IPS-NIHi11 (cell line): ENCODE measurements around the gene NPPA.
"Not testable (repeated sequence)": the region's sequence is repeated elsewhere in the genome, so short reads cannot be mapped to it uniquely, and the experiment has no call there.

Experiments
- DNase-seq: peaks from one replicate; pipeline ENCODE4 v3.0.0; 2012; ENCODE audit warnings: mixed read lengths, low spot score

The NPPA gene

GRCh38 chr1:11807133-11807532, 40.5 kb downstream of the NPPA start:
- no peak for DNase-seq

GRCh38 chr1:11806307-11806936, 41.2 kb downstream of the NPPA start:
- no peak for DNase-seq

DNA sequence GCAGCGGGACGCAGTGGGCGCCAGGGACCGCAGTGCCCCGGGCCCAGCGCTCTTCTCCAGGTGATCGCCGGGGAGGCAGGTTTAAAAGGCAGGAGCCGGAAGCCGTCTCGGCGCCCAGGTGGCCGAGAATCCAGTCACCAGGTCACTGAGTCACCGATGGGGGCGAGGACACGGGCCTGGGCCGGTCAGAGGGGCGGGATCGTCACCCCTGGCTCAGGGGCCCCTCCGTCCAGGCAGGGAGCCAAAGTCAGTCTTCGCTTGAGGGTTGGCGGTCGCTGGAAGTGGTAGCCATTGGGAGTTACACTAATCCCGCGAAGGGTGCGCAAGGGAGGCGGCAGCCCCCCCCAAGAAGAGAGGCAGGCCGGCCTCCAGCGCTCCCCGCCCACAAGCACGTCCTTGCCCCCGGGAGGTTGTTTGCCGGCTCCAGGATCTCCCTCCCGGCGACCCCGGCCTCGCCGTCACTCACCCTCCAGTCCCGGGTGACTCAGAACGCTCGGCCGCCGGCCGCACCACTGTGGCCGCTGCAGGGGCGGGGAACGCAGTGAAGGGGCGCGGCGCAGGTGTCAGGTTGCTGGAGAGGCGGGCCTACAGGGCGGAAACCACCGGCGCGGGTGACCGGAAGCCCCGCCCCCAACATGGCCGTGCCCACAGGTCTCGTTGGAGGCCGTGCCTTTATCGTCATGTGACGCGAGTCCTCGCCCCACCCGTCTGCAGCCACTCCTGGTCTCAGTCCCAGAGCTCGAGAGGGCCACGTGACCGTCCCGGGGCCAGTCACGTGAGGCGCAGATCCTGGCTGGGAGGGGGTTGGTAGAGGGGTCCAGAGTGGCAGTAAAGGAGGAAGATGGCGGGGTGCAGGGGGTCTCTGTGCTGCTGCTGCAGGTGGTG, 41.9 kb downstream of the NPPA start, which contains the start of the genes CLCN6 and MTHFR:
CLCN6 (plus strand) TSS at position 770 of the 885 bp plus-strand sequence; CDS start at position 842, 72 bp downstream.
MTHFR (minus strand) TSS at position 543 of the 885 bp plus-strand sequence. CDS start 2,848 bp downstream, outside the sequence.
- peak; percentile 100 for DNase-seq

GRCh38 chr1:11804666-11805421, 42.7 kb downstream of the NPPA start:
- DNase-seq = no peak

DNA sequence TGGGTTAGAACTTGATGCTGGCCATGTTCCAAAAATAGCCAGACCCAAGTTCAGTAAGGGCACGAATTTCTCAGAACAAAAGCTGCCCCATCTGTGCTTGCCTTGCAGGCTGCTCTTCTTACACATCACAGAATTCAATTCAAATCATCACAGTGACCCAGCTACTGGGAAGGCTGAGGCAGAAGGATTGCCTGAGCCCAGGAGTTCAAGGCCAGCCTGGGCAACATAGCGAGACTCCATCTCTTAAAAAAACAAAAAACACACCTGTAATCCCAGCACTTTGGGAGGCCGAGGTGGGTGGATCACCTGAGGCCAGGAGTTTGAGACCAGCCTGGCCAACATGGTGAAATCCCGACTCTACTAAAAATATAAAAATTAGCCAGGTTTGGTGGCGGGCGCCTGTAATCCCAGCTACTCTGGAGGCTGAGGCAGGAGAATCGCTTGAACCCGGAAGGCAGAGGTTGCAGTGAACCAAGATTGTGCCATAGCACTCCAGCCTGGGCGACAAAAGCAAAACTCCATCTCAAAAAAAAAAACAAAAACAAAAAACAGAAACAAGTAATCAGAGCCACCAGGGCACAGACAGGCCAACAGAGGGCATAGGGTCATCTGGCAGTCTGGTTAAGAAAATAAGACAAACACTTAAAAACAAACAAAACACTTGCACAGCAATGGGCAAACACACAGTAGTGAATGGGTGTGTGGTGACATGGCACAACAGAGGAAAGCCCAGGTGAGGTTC, 43.5 kb downstream of the NPPA start:
- not testable (repeated sequence) for DNase-seq

DNA sequence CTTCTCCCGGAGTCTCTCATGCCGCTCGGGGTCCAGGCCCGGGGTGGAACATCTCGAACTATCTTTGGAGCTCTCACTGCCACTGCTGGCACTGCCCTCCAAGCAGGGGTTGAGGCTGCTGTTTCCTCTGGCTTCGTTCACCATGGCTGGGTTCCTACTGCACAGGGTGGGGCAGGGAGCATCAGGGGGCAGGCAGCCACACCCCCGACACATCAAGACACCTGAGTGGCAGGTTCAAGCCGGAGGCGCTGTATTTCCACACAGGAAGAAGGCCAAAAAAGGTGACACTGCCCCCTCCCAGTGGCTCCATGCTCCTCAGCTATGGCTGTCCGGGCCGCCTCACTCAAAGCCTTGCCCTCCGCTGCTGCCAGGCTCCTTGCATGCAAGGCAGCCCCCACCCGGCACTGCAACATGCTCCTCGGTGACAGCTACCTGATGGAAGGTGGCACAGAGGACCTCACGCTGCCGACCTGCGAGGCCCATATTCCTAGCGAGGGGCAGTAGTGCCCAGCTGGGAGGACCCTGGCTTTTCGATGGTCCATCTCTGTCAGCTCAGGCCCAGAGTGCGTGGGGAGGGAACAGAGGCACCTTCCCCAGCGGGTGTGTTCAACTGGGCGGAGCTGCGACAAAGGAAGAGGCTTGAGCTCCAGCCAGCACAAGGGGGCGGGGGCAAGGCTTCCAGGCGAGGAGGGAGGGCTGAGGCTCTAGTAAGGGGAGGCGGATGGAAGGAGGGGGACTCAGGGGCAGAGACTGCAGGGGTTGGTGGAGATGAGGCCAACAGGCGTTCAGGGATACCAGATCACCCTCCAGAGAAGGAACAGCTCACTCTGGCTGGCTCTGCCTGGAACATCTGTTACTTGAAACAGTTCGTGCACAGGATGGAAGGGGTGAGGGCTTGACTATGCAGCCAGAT, 44.4 kb downstream of the NPPA start:
- DNase-seq = peak; percentile 89

- peak; percentile 51 for DNase-seq
Measured at GRCh38 chr1:11802616-11802972, 45.0 kb downstream of the NPPA start.

- DNase-seq = no peak
Measured at GRCh38 chr1:11800756-11801433, 46.7 kb downstream of the NPPA start.

GRCh38 chr1:11800391-11800755, 47.2 kb downstream of the NPPA start:
- DNase-seq = no peak

- DNase-seq = no peak
Measured at GRCh38 chr1:11799896-11800295, 47.7 kb downstream of the NPPA start.

- DNase-seq = no peak
Measured at GRCh38 chr1:11799099-11799498, 48.5 kb downstream of the NPPA start.

DNA sequence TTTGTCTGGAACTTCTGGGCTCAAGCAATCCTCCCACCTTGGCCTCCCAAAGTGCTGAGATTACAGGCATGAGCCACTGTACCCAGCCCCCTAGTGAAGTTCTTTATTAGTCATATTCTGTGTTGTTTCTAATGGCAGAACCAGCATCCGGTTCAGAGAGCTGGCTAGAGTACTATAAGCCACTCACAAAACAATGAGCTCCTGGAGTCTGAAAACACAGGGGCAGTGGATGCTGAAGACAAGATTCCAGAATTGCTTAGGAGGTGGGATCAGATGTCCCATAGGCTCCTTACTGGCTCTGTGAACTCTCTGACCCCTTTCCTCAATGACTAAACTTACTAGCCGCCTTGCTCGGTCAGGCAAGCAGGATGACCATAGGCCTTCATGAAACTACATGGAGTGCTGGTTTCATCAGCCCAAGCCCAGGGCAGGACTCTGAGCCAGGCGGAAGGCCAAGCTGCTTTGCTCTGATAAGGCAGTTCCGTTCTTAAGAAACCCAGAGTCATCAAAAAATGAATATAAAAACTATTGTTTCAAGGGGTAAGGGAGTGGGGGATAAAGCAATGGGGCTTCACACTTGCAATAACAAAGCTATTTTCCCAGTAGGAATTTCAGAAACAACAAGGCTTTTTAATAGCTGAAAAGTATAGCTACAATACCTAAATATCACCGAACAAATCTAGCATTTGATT, 49.9 kb downstream of the NPPA start:
- DNase-seq = no peak

DNA sequence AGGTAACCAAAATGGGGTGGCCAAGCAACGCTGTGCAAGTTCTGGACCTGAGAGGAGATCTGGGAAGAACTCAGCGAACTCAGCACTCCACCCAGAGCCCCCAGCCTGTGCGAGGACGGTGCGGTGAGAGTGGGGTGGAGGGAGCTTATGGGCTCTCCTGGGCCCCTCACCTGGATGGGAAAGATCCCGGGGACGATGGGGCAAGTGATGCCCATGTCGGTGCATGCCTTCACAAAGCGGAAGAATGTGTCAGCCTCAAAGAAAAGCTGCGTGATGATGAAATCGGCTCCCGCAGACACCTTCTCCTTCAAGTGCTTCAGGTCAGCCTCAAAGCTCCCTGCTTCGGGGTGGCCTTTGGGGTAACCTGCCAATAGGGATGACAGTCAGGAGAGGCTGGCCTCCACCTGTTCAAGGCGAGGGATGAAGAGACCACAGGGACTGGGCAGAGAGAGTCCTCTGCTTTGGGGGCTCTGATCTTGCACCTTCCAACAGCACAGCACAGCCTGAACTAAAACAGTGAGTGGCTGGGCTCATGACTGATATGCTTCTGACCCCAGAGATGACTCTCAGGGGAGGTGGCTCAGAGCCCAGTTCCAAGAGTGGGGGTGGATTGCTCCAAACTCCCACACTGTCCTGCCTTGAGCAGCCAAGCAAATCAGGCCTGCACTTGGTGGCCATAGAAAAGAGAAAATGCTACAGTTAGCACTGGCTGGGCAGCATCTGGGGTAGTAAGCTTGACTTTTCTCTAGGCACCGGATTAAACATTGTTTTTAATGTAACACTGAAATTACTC, 51.4 kb downstream of the NPPA start:
- DNase-seq = no peak
